GM21723 (cell line): ENCODE measurements around the gene RAB6C.
"Not testable (repeated sequence)": the region's sequence is repeated elsewhere in the genome, so short reads cannot be mapped to it uniquely, and the experiment has no call there.

Experiments used
- ATAC-seq: cut with Tn5 transposase; IDR thresholded peaks from one replicate; pipeline ENCODE4 v1.9.1; 2021; ENCODE audit warnings: mild to moderate bottlenecking, moderate library complexity; ENCODE audit not compliant: unreplicated experiment

Gene RAB6C

DNA sequence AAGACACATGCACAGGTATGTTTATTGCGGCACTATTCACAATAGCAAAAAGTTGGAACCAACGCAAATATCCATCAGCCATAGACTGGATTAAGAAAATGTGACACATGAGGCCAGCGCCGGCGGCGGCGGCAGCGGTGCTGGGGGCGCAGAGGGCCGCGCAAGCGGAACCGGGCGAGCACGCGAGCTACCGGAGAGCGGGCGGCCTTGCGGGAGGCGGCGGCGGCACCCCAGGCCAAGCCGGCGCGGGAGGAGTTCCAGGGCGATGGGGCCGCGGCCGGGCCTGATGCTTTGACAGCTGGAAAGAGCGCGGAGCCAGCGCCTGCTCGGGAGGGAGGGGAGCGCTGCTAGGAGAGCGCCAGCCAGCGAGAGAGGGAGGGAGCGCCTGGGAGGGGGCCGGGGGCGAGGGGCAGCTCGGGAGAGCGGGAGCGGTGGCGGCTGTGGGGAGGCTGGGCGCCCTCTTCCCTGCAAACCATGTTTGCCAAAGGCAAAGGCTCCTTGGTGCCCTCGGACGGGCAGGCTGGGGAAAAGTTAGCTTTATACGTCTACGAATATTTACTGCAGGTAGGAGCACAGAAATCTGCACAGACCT lies 13.0 kb downstream of the RAB6C start:
- not testable (repeated sequence) for ATAC-seq

DNA sequence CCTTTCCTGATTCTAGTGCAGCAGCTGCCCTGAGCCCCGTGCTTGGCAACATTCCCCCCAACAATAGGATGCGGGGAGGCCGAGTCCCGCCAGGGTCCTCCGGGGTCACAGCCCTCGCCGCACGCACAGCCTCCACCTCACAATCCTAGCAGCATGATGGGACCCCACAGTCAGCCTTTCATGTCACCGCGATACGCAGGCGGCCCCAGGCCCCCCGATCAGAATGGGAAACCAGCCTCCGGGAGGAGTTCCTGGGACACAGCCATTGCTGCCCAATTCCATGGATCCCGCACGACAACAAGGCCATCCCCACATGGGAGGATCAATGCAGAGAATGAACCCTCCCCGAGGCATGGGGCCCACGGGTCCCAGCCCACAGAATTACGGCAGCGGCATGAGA lies 13.7 kb downstream of the RAB6C start:
- ATAC-seq = not testable (repeated sequence)

DNA sequence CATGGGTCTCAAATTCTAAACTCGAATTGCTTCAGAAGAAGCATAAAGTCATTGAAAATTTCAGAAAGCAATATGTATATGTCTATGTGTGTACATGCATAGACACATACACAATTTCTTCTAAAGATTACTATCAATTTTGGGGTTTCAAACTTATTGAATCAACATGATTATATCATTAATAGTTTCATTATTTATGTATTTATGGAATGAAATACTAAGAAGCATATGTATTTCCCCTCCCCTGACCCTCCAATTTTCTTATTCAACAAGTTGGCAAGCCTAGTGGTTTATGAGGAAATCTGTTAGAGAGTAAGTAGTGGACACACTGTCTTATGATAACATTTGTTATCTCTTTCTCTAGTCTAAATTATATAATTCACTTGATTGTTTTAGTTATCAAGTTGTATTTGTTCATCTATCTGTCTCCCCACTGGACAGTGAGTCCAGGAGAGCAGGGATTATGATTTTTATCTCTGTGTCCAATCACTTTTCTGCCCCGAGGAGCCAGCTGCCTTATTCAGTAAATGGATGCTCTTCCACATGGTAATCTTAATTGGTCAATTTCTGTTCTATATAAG lies 17.3 kb downstream of the RAB6C start:
- not testable (repeated sequence) for ATAC-seq

DNA sequence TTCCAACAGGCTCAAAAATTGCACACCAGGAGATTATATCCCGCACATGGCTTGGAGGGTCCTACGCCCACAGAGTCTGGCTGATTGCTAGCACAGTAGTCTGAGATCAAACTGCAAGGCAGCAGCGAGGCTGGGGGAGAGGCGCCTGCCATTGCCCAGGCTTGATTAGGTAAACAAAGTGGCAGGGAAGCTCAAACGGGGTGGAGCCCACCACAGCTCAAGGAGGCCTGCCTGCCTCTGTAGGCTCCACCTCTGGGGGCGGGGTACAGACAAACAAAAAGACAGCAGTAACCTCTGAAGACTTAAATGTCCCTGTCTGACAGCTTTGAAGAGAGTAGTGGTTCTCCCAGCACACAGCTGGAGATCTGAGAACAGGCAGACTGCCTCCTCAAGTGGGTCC lies 19.3 kb downstream of the RAB6C start:
- ATAC-seq = not testable (repeated sequence)

DNA sequence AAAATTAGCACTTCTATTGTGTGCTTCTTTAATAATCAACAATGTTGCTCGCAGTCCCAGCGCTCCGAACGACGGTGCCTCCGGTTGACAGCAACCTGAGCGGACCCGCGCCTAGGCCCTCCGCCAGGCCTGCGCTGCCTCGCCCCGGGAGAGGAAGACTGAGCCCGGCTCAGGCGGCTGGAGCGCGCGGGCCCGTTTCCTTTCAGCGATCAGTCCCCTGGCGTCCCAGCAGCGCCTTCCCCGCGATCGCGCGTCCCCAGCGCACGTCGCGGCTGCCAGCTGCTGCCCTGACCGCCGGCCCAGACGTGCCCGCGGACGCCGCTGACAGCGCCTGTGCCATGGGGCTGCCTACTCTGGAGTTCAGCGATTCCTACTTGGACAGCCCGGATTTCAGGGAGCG lies 26.4 kb downstream of the RAB6C start:
- not testable (repeated sequence) for ATAC-seq

DNA sequence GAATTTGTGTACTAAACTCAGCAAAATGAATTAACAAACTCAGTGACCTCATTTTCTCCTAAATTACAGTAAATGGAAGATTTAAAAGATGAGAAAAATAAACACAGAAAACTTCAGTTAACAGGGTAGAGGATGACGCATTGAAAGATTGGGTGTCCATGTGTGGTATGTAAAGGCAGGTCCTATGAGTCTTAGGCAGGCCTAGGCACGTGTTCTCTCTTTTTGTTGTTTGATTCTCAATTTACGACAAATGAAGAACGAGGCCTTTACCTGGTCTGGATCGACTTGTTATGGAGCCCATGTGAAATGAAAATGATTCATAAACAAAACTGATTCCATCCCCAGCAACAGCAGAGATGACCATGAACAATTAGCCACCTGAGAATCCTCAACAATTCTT lies 37.2 kb downstream of the RAB6C start:
- ATAC-seq = not testable (repeated sequence)

DNA sequence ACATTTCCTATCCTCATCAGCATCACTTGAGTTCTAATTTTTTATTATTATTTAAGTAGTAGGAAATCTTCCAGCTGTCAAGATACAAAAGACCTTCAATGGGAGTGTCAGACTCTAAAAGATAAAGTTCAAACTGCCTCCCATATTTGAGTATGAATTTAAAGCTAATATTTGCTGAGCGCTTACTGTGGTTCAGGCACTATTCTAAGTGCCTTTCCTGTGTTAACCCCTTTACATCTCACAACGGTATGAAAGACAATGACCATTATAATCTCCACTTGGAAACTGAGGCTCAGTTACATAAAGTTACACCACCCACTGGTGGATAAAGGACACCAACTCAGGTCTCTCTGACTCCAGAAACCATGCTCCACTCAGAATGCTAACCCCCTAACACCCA lies 39.9 kb downstream of the RAB6C start:
- no peak for ATAC-seq

DNA sequence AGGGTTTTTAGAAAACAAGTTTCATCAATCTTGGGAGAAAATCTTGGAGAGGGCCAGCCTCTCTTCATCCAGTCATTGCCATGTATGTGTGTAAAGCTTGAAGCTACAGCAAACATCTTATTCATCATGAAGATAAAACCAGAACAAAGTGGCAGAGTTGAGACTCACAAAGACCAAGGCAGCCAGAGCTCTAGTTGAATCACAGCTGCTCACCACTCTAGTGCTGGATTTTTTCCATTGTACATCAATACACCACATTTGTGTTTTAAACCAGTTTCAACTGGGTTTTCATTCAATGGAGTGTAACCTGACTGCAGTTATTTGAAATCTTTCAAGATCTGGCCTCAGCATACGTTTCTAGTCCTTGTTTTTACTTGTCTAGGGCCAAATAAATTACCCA lies 40.6 kb downstream of the RAB6C start:
- ATAC-seq = not testable (repeated sequence)

DNA sequence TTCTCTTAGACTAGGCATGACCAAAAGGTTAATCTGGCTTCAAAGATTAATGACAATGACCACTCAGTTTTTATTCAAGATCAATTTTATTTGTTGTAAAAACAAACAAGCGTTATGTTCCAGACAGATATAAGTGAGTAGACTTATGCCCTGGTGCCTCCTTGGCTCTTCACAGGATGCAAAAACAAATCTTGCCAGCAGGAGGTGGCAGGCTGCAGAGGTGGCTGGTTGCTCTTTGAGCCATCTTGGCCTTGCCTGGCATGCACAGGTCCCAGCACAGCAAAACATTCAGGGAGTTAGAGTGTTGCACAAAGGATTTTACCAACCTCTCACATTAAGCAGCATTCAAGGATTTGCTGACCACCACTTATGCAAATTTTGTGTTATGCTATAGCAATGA lies 46.5 kb downstream of the RAB6C start:
- not testable (repeated sequence) for ATAC-seq
